HepG2 (cell line): ENCODE data around the gene IL17RC. TPM values are rescaled to one million over a fixed set of nuclear protein-coding genes. Genes with fewer than 3 reads are reported as not detected.

Source experiments
- CC2D1A ChIP-seq: sonication (generic); formaldehyde crosslinking; IDR thresholded peaks from 2 replicates; pipeline ENCODE4 v1.8.1; 2023; ENCODE audit warnings: mild to moderate bottlenecking, missing genetic modification reagents
- ETV5 ChIP-seq: IDR thresholded peaks from 2 replicates; pipeline ENCODE4 v1.6.1; 2018; ENCODE audit warnings: missing biosample characterization, missing genetic modification reagents, inconsistent platforms, borderline replicate concordance
- POLR2AphosphoS2 ChIP-seq: IDR thresholded peaks from 2 replicates; pipeline ENCODE4 v1.6.1; 2011; ENCODE audit warnings: low read depth, low read length, improper control_type of control experiment
- SKI ChIP-seq: fragments of 450-650 bp; IDR thresholded peaks from one replicate; pipeline ENCODE4 v1.6.1; 2018; ENCODE audit warnings: mild to moderate bottlenecking; ENCODE audit not compliant: partially characterized antibody
- SRF ChIP-seq: IDR thresholded peaks from 2 replicates; pipeline ENCODE4 v1.6.1; 2011; ENCODE audit warnings: mild to moderate bottlenecking, low read depth, low read length, moderate library complexity
- TOPORS ChIP-seq: sonication (generic); formaldehyde crosslinking; IDR thresholded peaks from 2 replicates; pipeline ENCODE4 v1.8.0; 2023; ENCODE audit warnings: mild to moderate bottlenecking, missing genetic modification reagents
- ZBTB3 ChIP-seq: sonication (generic); formaldehyde crosslinking; IDR thresholded peaks from 2 replicates; pipeline ENCODE4 v1.4.0; 2020; ENCODE audit warnings: low read depth, mild to moderate bottlenecking, moderate library complexity, missing genetic modification reagents, borderline replicate concordance
- ZNF75D ChIP-seq: sonication (generic); formaldehyde crosslinking; IDR thresholded peaks from 2 replicates; pipeline ENCODE4 v1.8.1; 2023; ENCODE audit warnings: missing genetic modification reagents, mild to moderate bottlenecking, borderline replicate concordance
- ZNF775 ChIP-seq: sonication (generic); formaldehyde crosslinking; IDR thresholded peaks from 2 replicates; pipeline ENCODE4 v1.4.0; 2020; ENCODE audit warnings: missing genetic modification reagents, mild to moderate bottlenecking, moderate library complexity, borderline replicate concordance
- polyA plus RNA-seq, 8 experiments: library from polyadenylated mRNA; depleted of rRNA in 3 of 8; stranded (reverse) in 7 of 8; unstranded in 1 of 8; fragments of >200 nt; fragmentation: Illumina TruSeq in 4 of 8; extraction: Trizol in 4 of 8; gene quantifications; 2 replicates each; pipeline versions ENCODE4 v1.2.1 to v1.2.3, GENCODE V29; 2011 to 2016; ENCODE audit warnings: low read depth in 4 of 8, missing spikeins in 1 of 8, mixed read lengths in 1 of 8; ENCODE audit not compliant: insufficient read depth in 1 of 8
- total RNA-seq, 5 experiments: library from RNA; depleted of rRNA; stranded (reverse); fragments of >200 nt; fragmentation: Illumina TruSeq; extraction: Trizol; gene quantifications; 2 replicates each; pipeline ENCODE4 v1.2.3, GENCODE V29; 2016; ENCODE audit warnings: low read depth in 1 of 5
- TF ChIP-seq, protein P1 (sequence below), 2 experiments: sonication (generic) in 1 of 2; formaldehyde crosslinking in 1 of 2; IDR thresholded peaks; 2 replicates each; pipeline versions ENCODE4 v1.6.1 to v1.9.0; 2014 to 2022; ENCODE audit warnings: antibody characterized with exemption in 1 of 2, borderline replicate concordance in 1 of 2, inconsistent platforms in 1 of 2, low read depth in 1 of 2, missing genetic modification reagents in 1 of 2
- TF ChIP-seq, protein P2 (sequence below): sonication (generic); formaldehyde crosslinking; IDR thresholded peaks from 2 replicates; pipeline ENCODE4 v1.8.1; 2023; ENCODE audit warnings: missing genetic modification reagents, mild to moderate bottlenecking, borderline replicate concordance
- TF ChIP-seq, protein P3 (sequence below): sonication (generic); formaldehyde crosslinking; IDR thresholded peaks from 2 replicates; pipeline ENCODE4 v1.9.0; 2021; ENCODE audit warnings: missing genetic modification reagents, borderline replicate concordance
- TF ChIP-seq, protein P4 (sequence below): sonication (generic); formaldehyde crosslinking; conservative IDR thresholded peaks from 2 replicates; pipeline ENCODE4 v1.4.0; 2020; ENCODE audit warnings: mild to moderate bottlenecking, missing genetic modification reagents, moderate library complexity

IL17RC gene
- total and polyA plus RNA-seq, 2 of the 13 experiments (the other 11 are each of a cell fraction or from before 2014, with no cell fraction given) = 20.7 to 24.0 TPM

DNA sequence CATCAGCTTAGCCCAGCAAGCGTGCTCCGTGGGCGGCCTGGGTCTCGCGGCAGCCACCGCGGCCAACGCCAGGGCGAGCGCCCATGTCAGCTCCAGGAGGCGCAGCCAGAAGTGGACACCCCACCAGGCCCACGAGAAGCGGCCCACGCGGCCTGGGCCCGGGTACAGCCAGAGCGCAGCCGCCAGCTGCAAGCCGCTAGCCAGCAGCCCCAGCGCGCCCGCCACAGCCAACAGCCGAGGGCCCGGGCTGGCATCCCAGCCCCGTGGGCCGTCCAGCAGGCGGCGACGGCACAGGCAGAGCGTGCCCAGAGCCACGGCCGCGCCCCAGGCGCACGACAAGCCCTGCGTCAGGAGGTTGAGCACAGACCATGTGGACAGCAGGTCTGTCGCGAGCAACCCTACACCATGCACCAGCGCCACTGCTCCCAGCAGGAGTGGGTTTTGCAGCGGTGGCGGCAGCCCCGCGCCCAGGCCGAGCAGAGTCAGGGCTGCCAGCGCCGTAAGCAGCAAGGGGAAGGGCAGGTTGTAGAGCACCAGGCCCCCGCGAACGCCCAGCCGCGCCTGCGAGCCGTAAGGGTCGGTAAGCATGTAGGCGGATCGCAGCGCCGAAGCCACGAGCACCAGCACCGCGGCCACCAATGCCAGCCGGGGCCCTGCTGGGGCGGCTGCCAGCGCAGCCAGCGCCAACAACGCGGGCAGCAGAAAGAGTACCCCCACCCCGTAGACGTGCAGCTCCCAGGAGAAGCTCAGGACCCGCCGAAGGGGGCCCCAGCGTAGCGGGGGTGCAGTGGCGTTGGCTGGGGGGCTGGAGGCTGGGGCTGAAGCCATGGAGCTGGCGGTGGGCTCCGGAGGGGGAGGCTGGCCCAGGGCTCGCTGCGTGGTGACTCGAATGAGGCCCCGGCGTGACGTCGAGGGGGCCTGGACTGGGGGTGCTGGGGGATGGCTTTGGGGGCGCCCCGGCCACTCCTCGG lies 30.4 kb downstream of the IL17RC start (continued):
- TF ChIP-seq, protein P1, sequence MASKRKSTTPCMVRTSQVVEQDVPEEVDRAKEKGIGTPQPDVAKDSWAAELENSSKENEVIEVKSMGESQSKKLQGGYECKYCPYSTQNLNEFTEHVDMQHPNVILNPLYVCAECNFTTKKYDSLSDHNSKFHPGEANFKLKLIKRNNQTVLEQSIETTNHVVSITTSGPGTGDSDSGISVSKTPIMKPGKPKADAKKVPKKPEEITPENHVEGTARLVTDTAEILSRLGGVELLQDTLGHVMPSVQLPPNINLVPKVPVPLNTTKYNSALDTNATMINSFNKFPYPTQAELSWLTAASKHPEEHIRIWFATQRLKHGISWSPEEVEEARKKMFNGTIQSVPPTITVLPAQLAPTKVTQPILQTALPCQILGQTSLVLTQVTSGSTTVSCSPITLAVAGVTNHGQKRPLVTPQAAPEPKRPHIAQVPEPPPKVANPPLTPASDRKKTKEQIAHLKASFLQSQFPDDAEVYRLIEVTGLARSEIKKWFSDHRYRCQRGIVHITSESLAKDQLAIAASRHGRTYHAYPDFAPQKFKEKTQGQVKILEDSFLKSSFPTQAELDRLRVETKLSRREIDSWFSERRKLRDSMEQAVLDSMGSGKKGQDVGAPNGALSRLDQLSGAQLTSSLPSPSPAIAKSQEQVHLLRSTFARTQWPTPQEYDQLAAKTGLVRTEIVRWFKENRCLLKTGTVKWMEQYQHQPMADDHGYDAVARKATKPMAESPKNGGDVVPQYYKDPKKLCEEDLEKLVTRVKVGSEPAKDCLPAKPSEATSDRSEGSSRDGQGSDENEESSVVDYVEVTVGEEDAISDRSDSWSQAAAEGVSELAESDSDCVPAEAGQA (IDR thresholded peaks at IDR 0.05; ENCODE audit: low read depth) = no peak
- TF ChIP-seq, protein P1 (CRISPR knock-in tag; IDR thresholded peaks at IDR 0.05; ENCODE audit: borderline replicate concordance) = peak; percentile 58
- TF ChIP-seq, protein P2, sequence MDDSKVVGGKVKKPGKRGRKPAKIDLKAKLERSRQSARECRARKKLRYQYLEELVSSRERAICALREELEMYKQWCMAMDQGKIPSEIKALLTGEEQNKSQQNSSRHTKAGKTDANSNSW (CRISPR knock-in tag) = peak; percentile 89; the same call in 1 of the 2 replicates
- TF ChIP-seq ETV5 (CRISPR knock-in tag) = peak; percentile 37; the same call in 1 of the 2 replicates
- no peak; the same call in 1 of the 2 replicates for TF ChIP-seq TOPORS (CRISPR knock-in tag)
- no peak for TF ChIP-seq SRF
- no peak for TF ChIP-seq ZNF75D
- TF ChIP-seq SKI = peak; percentile 61
- TF ChIP-seq CC2D1A (CRISPR knock-in tag) = no peak
- TF ChIP-seq ZNF775 (CRISPR knock-in tag) = 0 out of 2 replicates have a peak, but pooled peaks have one; percentile 73
- TF ChIP-seq, protein P3, sequence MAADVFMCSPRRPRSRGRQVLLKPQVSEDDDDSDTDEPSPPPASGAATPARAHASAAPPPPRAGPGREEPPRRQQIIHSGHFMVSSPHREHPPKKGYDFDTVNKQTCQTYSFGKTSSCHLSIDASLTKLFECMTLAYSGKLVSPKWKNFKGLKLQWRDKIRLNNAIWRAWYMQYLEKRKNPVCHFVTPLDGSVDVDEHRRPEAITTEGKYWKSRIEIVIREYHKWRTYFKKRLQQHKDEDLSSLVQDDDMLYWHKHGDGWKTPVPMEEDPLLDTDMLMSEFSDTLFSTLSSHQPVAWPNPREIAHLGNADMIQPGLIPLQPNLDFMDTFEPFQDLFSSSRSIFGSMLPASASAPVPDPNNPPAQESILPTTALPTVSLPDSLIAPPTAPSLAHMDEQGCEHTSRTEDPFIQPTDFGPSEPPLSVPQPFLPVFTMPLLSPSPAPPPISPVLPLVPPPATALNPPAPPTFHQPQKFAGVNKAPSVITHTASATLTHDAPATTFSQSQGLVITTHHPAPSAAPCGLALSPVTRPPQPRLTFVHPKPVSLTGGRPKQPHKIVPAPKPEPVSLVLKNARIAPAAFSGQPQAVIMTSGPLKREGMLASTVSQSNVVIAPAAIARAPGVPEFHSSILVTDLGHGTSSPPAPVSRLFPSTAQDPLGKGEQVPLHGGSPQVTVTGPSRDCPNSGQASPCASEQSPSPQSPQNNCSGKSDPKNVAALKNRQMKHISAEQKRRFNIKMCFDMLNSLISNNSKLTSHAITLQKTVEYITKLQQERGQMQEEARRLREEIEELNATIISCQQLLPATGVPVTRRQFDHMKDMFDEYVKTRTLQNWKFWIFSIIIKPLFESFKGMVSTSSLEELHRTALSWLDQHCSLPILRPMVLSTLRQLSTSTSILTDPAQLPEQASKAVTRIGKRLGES (CRISPR knock-in tag) = no peak
- no peak for TF ChIP-seq POLR2AphosphoS2
- peak; percentile 45; the same call in 1 of the 2 replicates for TF ChIP-seq ZBTB3 (CRISPR knock-in tag)
- TF ChIP-seq, protein P4, sequence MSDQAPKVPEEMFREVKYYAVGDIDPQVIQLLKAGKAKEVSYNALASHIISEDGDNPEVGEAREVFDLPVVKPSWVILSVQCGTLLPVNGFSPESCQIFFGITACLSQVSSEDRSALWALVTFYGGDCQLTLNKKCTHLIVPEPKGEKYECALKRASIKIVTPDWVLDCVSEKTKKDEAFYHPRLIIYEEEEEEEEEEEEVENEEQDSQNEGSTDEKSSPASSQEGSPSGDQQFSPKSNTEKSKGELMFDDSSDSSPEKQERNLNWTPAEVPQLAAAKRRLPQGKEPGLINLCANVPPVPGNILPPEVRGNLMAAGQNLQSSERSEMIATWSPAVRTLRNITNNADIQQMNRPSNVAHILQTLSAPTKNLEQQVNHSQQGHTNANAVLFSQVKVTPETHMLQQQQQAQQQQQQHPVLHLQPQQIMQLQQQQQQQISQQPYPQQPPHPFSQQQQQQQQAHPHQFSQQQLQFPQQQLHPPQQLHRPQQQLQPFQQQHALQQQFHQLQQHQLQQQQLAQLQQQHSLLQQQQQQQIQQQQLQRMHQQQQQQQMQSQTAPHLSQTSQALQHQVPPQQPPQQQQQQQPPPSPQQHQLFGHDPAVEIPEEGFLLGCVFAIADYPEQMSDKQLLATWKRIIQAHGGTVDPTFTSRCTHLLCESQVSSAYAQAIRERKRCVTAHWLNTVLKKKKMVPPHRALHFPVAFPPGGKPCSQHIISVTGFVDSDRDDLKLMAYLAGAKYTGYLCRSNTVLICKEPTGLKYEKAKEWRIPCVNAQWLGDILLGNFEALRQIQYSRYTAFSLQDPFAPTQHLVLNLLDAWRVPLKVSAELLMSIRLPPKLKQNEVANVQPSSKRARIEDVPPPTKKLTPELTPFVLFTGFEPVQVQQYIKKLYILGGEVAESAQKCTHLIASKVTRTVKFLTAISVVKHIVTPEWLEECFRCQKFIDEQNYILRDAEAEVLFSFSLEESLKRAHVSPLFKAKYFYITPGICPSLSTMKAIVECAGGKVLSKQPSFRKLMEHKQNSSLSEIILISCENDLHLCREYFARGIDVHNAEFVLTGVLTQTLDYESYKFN (CRISPR knock-in tag) = peak; percentile 30; the same call in 1 of the 2 replicates
